NCI-H1436 treated with DMSO at 0.1 percent for 48 hours (cell line): Measurements from ENCODE around the gene AP3D1.

ENCODE experiments used
- DNase-seq: peaks from one replicate; lab custom pipeline; 2025; lab: John Stamatoyannopoulos, UW

The AP3D1 gene

GRCh38 chr19:2061495-2062388 lies 89.6 kb downstream of the AP3D1 start:
- DNase-seq = peak; percentile 94

GRCh38 chr19:2060884-2061494 lies 90.4 kb downstream of the AP3D1 start:
- no peak for DNase-seq

- DNase-seq = no peak
Observed at GRCh38 chr19:2059422-2060201, 91.8 kb downstream of the AP3D1 start.

GRCh38 chr19:2058570-2059421 lies 92.6 kb downstream of the AP3D1 start:
- no peak for DNase-seq

GRCh38 chr19:2057484-2058469 lies 93.6 kb downstream of the AP3D1 start:
- no peak for DNase-seq

- DNase-seq = no peak
Observed at GRCh38 chr19:2056837-2057192, 94.6 kb downstream of the AP3D1 start.

GRCh38 chr19:2055931-2056836 lies 95.2 kb downstream of the AP3D1 start:
- DNase-seq = no peak

GRCh38 chr19:2054763-2055162 lies 96.6 kb downstream of the AP3D1 start:
- DNase-seq = no peak

- no peak for DNase-seq
Observed at GRCh38 chr19:2053601-2054389, 97.6 kb downstream of the AP3D1 start.

- DNase-seq = no peak
Observed at GRCh38 chr19:2051773-2052704, 99.3 kb downstream of the AP3D1 start.

GRCh38 chr19:2050991-2051772 lies 100.2 kb downstream of the AP3D1 start, which contains the start of gene MKNK2:
TSS of gene MKNK2 (minus strand) at chr19:2051244. CDS start at chr19:2050851, 393 bp downstream.
- DNase-seq = peak; percentile 13
